ENCODE results near the gene ANXA6. TPM values are rescaled to one million over a fixed set of nuclear protein-coding genes. Genes with fewer than 3 reads are reported as not detected.

ANXA6 gene
- total RNA-seq, 4 donors from 2014 or later = 91.6 to 164 (median 142) TPM

- H3K4me3 ChIP-seq = no peak overlapping the region
- intact Hi-C loops (cut with DNase I; ENCODE audit: low total_unique reads) (no loop called here), in situ Hi-C loops (cut with MboI; ENCODE audit: low sequenced_read_pairs in 4 of 4) (no loop called here)
- no peak overlapping the region for H3K27ac ChIP-seq
- H3K36me3 ChIP-seq = peaks cover 0 to 27% of the 10 kb centered on the region in 2 donors
- DNase-seq = no peak
- TF ChIP-seq POLR2A (IDR thresholded peaks at IDR 0.05) (no peak), CTCF (IDR thresholded peaks at IDR 0.05 in 4 of 5, conservative IDR thresholded peaks at IDR 0.05 in 1 of 5) (no peak)
- H3K4me1 ChIP-seq = peaks cover 39 to 45% of the 10 kb centered on the region in 2 donors
- H3K9me3 ChIP-seq = no peaks in the 10 kb centered on the region
- no peak for ATAC-seq
- no peaks in the 10 kb centered on the region for H3K27me3 ChIP-seq
Measured at GRCh38 chr5:151107084-151107483, 50.5 kb downstream of the ANXA6 start.

- ATAC-seq = no peak
Measured at GRCh38 chr5:151106509-151106908, 51.1 kb downstream of the ANXA6 start.

GRCh38 chr5:151106043-151106442, 51.5 kb downstream of the ANXA6 start:
- intact Hi-C loops (cut with DNase I; ENCODE audit: low total_unique reads) = no loop called here
- Histone ChIP-seq H3K27me3 (no peaks in the 10 kb centered on the region), H3K4me3 (no peak overlapping the region), H3K4me1 (peaks cover 45 to 50% of the 10 kb centered on the region in 2 donors), H3K36me3 (peaks cover 0 to 27% of the 10 kb centered on the region in 2 donors), H3K9me3 (no peaks in the 10 kb centered on the region), H3K27ac (peak overlapping the region in 1 of 4 donors; percentile 13)
- no peak for ATAC-seq
- in situ Hi-C loops (cut with MboI; ENCODE audit: low sequenced_read_pairs in 4 of 4) = no loop called here
- TF ChIP-seq CTCF (IDR thresholded peaks at IDR 0.05 in 4 of 5, conservative IDR thresholded peaks at IDR 0.05 in 1 of 5) = no peak
- no peak for TF ChIP-seq POLR2A (IDR thresholded peaks at IDR 0.05)
- no peak for DNase-seq

More at GRCh38 chr5:151106509-151106908, 51.1 kb downstream of the ANXA6 start:
- no peak for TF ChIP-seq CTCF (IDR thresholded peaks at IDR 0.05 in 4 of 5, conservative IDR thresholded peaks at IDR 0.05 in 1 of 5)
- TF ChIP-seq POLR2A (IDR thresholded peaks at IDR 0.05) = no peak
- Histone ChIP-seq H3K27ac (no peak overlapping the region), H3K4me3 (no peak overlapping the region), H3K27me3 (no peaks in the 10 kb centered on the region), H3K36me3 (peaks cover 0 to 27% of the 10 kb centered on the region in 2 donors), H3K4me1 (peaks cover 44 to 50% of the 10 kb centered on the region in 2 donors), H3K9me3 (no peaks in the 10 kb centered on the region)
- intact Hi-C loops (cut with DNase I; ENCODE audit: low total_unique reads) = no loop called here
- in situ Hi-C loops (cut with MboI; ENCODE audit: low sequenced_read_pairs in 4 of 4) = no loop called here
- DNase-seq = no peak

- no peak overlapping the region for H3K4me3 ChIP-seq
- H3K36me3 ChIP-seq = peaks cover 0 to 27% of the 10 kb centered on the region in 2 donors
- no peak for ATAC-seq
- TF ChIP-seq POLR2A (IDR thresholded peaks at IDR 0.05) = no peak
- no peaks in the 10 kb centered on the region for H3K27me3 ChIP-seq
- peaks cover 45 to 50% of the 10 kb centered on the region in 2 donors for H3K4me1 ChIP-seq
- intact Hi-C loops (cut with DNase I; ENCODE audit: low total_unique reads) = no loop called here
- in situ Hi-C loops (cut with MboI; ENCODE audit: low sequenced_read_pairs in 4 of 4) = no loop called here
- peak overlapping the region in 3 of 4 donors; percentile 3 to 27 (median 26) for H3K27ac ChIP-seq
- no peaks in the 10 kb centered on the region for H3K9me3 ChIP-seq
- DNase-seq = no peak
Measured at GRCh38 chr5:151105561-151105960, 52.0 kb downstream of the ANXA6 start.

GRCh38 chr5:151104795-151105194, 52.8 kb downstream of the ANXA6 start:
- TF ChIP-seq CTCF (IDR thresholded peaks at IDR 0.05 in 4 of 5, conservative IDR thresholded peaks at IDR 0.05 in 1 of 5) (no peak), POLR2A (IDR thresholded peaks at IDR 0.05) (no peak)
- DNase-seq (peak; percentile 43 to 72), ATAC-seq (peak; percentile 69 to 85)
- Histone ChIP-seq H3K27ac (peak overlapping the region; percentile 34 to 73 (median 64)), H3K36me3 (peaks cover 0 to 27% of the 10 kb centered on the region in 2 donors), H3K4me3 (no peak overlapping the region), H3K9me3 (no peaks in the 10 kb centered on the region), H3K27me3 (no peaks in the 10 kb centered on the region), H3K4me1 (peaks cover 42 to 50% of the 10 kb centered on the region in 2 donors)
- intact Hi-C loops (cut with DNase I; ENCODE audit: low total_unique reads) (no loop called here), in situ Hi-C loops (cut with MboI; ENCODE audit: low sequenced_read_pairs in 4 of 4) (no loop called here)

All from gastrocnemius medialis (tissue), 4 donors.